GM12864 (cell line): ENCODE data around the gene SERPINA12.

ENCODE experiments used
- DNase-seq: peaks from one replicate; pipeline ENCODE4 v3.0.0-alpha.2; 2011; ENCODE audit warnings: low read depth
- H3K4me3 ChIP-seq: 2 replicates; pipeline ENCODE4 v1.5.1; 2011; ENCODE audit warnings: mild to moderate bottlenecking, low read depth, low read length, control low read depth
- TF ChIP-seq, protein P1 (sequence below): IDR thresholded peaks from 2 replicates; pipeline ENCODE4 v1.5.1; 2011; ENCODE audit warnings: low read depth, mild to moderate bottlenecking, moderate library complexity, low read length, control low read depth, inconsistent platforms; ENCODE audit errors: missing control alignments

The SERPINA12 gene

DNA sequence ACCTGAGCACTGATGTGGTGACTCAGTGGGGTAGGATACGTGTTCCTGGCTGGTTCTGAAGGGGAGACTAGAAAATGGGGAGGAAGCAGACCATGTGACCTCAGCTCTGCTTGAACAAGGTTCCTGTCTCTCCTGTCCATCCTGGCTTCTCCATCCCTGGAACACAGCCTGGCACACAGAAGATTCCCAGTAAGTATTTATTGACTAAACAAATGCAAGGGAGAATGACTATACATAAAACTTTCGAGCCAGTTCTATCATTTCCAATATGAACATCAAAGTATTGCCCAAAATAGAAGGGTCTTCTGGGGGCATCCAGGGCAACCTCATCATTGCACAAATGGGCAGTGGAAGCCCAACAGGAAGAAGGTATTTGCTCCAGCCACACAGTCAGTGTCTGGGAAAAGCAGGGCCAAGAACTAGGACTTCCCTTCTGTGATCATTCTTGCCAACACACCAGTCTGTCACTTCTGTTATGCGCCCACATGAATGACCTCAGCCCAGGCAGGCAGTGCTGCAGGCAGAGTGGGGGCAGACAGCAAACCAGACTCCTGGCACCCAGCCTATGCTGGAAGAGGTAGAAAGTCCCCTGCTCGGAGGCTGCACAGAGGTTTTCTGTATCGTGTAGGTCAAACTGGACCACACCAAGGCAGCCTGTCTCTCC is 27.7 kb downstream of the SERPINA12 start:
- DNase-seq = no peak
- H3K4me3 ChIP-seq = no peak overlapping the region
- TF ChIP-seq, protein P1, sequence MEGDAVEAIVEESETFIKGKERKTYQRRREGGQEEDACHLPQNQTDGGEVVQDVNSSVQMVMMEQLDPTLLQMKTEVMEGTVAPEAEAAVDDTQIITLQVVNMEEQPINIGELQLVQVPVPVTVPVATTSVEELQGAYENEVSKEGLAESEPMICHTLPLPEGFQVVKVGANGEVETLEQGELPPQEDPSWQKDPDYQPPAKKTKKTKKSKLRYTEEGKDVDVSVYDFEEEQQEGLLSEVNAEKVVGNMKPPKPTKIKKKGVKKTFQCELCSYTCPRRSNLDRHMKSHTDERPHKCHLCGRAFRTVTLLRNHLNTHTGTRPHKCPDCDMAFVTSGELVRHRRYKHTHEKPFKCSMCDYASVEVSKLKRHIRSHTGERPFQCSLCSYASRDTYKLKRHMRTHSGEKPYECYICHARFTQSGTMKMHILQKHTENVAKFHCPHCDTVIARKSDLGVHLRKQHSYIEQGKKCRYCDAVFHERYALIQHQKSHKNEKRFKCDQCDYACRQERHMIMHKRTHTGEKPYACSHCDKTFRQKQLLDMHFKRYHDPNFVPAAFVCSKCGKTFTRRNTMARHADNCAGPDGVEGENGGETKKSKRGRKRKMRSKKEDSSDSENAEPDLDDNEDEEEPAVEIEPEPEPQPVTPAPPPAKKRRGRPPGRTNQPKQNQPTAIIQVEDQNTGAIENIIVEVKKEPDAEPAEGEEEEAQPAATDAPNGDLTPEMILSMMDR = no peak

DNA sequence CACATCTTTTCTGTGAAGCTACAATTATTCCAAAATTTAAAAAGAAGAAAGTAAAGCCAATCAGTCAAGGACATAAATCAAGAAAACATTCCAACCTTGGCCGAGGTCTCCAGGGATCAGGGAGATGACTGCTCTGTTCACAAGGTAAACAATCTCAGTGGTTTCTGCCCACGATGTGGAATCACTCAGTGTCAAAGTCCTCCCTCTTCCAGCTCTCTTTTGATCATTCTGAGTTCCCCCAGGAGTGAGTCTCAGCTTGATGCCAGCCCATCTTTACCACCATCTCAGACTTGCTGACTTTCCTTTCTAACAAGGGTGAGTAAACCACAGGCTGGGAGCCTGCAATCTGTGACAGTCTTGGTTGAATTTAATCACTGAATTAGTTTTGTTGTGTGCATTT is 28.5 kb downstream of the SERPINA12 start:
- no peak overlapping the region for H3K4me3 ChIP-seq
- DNase-seq = no peak
- TF ChIP-seq, protein P1 = no peak

DNA sequence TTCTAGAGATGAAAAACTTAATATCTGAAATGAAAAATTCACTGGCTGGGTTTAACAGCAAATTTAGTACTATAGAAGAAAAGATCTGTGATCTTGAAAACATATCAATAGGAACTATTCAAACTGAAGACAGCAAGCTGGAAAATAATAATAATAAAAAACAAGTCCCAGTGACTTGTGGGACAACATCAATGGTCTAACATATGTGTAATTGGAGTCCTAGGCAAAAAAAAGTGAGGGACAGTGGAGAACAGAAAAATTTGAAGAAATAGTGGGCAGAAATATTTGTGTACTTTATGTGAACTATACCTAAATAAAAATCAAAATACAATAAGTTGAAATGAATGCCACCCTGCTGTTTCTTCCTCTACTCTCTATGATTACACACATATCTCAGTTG is 30.8 kb downstream of the SERPINA12 start:
- TF ChIP-seq, protein P1 = no peak
- no peak for DNase-seq
- H3K4me3 ChIP-seq = no peak overlapping the region

DNA sequence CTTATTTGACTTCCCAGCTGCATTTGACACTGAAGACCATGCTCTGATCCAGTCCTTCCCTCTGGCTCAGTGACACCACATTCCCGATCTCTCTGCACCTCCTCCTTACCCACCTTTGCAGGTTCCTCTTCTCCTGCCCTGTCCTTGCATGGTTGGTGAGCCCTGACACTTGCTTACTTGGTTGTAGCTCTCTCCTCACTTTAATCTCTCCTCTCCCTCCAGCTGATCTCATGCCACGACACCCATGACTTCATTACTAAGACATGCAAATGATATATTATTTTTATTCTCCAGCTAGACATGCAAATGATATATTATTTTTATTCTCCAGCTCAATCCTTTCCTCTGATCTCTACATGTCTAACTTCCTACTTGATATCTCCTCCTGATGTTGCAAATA is 33.2 kb downstream of the SERPINA12 start, which contains the start of gene SERPINA9:
Gene SERPINA9 (minus strand): TSS at position 175 of the 400 bp plus-strand sequence. CDS start 6,357 bp downstream, outside the sequence.
- no peak within 1 kb of the TSS for H3K4me3 ChIP-seq
- DNase-seq = no peak
- TF ChIP-seq, protein P1 = no peak

DNA sequence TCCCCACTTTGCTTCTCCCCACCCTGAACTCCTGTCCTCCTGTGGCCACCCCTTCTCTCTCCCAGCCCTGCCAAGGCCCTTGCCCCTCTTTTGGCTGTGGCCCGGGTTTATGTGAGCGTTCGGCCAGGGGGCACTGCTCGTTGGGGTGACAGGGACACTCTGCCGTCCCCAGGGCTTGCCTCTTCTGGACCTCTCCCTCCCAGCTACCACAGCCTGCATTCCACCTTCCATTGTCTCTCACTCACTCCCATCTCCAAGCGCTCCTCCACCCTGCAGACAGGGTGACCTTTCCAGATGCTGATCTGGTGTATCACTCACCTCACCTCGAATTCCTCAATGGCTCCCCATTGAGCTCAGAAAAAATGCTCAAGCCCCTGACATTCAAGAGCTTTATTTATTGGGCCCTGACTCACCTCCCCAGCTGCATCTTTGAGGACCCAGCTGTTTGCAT is 34.7 kb downstream of the SERPINA12 start:
- no peak overlapping the region for H3K4me3 ChIP-seq
- TF ChIP-seq, protein P1 = no peak
- no peak for DNase-seq

DNA sequence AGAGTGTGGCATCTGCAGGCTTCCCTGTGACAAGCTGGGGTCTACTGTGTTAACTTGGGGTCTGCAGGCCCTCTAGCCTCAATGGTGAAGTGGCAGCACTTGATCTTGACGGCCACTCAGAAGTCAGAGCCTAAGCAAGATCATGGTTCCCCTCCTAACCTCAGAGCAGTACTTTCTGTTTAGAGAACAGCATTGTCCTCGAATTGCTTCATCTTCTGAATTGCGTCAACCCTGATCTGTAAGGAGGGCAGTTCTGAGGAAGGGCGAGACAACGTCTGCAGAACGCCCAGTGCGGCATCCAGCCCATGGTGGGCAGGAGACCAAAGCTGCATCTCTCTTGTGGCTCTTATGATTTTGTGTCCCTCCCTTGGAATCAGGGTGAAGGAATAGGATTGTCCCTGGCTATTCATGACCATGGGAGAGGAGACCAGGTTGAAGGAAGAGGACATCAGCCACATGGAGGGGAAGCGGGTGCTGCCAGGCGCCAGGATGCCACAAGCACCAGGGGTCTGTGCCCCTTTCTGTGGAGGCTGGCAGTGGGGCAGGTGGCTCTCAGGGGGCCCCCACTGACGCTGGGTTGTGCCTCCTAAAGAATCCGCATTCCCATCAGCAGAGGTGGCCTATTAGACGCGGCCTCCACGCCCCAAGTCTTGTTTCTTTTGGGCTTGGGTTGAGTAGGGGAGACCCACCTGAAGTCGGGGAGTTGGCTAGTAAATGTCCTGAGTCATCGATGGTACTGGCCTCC is 35.4 kb downstream of the SERPINA12 start:
- no peak overlapping the region for H3K4me3 ChIP-seq
- DNase-seq = no peak
- TF ChIP-seq, protein P1 = no peak
